GM03348 (cell line): ENCODE measurements around the gene ANKIB1.
"Not testable (repeated sequence)": the region's sequence is repeated elsewhere in the genome, so short reads cannot be mapped to it uniquely, and the experiment has no call there.

Experiments
- DNase-seq: peaks from one replicate; pipeline ENCODE4 v3.0.0; 2012; ENCODE audit warnings: low spot score

ANKIB1 gene

GRCh38 chr7:92332782-92333181 is 87.0 kb downstream of the ANKIB1 start:
- no peak for DNase-seq

DNA sequence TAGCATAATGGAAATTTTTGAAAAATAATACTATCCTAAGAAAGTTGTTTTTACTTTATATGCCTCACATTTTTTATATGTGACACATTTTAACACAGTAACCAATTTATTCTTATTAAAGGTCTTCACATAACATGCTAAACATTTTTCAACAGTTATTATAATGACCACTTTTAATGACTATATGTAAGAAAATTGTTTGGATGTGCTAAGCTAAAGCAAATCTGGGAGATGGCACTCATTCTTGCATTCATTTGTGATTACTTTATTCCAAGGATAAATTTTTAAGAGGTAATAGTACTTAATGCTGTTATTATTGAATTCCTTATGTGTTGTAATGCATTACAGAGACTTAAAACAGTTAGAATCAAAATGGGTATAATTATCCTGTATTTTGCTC is 88.1 kb downstream of the ANKIB1 start:
- DNase-seq: no peak

GRCh38 chr7:92335574-92335973 is 89.8 kb downstream of the ANKIB1 start:
- DNase-seq: no peak

DNA sequence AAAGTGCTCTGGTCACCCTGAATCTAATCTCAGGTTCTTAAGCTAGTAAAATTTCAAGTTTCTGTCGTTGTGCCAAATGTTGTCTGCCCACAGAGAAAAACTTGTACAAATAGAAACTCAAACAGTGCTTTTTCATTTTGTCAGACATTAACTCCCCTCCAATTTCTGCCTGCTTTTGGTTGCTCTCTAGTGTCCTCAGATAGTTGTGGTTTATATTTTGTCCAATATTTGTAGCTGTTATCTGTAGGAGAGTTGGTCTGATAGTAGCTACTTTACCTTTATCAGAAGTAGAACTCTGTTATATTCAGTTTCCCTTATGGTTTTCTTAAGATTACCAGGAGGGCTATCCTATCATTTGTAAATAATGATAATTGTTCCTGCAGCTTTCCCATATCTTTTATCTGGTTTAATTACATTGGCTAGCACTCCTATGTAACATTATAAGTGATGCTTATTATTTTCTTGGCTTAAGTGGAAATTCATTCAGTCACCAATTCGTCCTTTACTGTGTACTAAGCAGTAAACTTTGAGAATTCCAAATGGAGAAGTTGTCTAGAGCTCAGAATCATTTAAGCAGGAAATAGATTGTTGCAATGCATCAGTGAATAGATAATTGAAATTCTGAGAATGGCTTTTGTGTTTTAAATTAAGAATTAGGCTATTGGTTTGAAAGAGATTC is 91.0 kb downstream of the ANKIB1 start:
- DNase-seq: no peak

- DNase-seq: no peak
These were observed 94.2 kb downstream of the ANKIB1 start for GRCh38 chr7:92340016-92340415.

DNA sequence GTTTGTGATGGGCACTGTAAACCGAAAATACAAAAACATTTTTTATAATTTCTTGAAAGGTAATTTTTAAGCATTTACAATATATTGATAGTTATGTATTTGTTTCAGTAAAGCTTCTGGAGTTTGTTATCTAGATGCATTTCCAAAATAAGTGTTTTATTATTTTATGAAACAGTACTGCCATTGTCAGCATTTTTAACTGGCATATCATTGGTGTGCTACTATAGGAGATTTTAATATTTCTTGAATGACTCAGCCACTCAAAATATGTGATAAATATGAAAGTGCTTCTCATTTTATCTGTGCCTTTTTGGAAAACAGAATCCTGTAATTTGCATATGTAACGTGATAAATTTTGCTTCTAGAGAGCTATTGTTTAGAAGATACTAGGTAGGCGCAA is 97.9 kb downstream of the ANKIB1 start:
- DNase-seq: peak; percentile 39

DNA sequence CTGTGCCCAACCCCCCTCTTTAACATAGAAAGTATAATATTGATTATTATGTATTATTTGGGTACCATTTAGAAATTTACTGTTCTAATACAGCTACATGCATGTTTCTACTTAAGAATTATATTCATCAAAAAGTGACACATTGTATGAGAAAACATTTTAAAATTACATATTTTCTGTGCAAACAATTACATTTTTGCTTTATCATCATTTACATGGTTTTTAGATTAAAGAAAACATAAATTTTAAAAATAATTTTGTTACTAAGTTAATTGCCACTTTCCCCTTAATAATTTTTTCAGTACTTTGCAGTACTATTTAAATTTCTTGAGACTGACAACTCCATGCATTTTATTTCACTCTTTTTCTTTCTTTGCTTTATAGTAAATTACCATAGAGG is 106.2 kb downstream of the ANKIB1 start:
- DNase-seq: no peak

- DNase-seq: no peak
These were observed 108.4 kb downstream of the ANKIB1 start for GRCh38 chr7:92354214-92354613.

DNA sequence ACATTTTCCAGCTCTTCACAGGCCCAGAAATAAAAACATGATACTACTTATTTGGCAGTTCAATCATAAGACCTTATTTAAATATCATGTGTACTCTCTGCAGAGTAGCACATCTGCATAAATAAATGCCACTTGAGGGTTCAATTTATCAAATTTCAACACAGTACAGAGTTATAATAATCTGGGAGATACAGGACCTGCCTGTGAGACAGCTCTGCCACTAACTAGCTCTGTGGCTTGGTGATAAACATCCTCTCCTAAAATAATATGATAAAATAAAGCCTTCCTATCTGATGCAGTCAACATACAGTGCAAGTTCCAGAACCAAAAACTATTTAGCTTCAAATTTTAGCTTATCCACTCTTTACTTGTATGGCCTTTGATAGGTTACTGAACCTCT is 110.6 kb downstream of the ANKIB1 start:
- DNase-seq: no peak

DNA sequence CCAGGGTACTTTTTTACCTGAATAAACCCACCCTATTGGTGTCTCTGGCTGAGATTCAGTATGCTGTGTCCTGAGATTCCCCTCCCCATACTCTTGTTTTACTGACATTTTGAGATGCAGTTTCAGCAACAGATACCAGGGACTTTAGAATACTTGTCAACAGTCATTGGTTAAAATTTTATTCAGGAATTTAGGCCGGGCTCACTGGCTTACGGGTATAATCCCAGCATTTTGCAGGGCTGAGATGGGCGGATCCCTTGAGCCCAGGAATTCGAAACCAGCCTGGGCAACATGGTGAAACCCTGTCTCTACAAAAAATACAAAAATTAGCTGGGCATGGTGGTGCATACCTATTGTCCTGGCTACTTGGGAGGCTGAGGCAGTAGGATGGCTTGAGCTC is 111.5 kb downstream of the ANKIB1 start:
- no peak for DNase-seq

DNA sequence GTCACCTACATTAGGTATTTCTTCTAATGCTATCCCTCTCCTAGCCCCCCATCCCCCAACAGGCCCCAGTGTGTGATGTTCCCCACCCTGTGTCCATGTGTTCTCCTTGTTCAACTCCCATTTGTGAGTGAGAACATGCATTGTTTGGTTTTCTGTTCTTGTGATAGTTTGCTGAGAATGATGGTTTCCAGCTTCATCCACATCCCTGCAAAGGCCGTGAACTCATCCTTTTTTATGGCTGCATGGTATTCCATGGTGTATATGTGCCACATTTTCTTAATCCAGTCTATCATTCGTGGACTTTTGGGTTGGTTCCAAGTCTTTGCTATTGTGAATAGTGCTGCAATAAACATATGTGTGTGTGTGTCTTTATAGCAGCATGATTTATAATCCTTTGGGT is 113.4 kb downstream of the ANKIB1 start:
- not testable (repeated sequence) for DNase-seq

GRCh38 chr7:92359801-92360200 is 114.0 kb downstream of the ANKIB1 start:
- DNase-seq: peak; percentile 29

DNA sequence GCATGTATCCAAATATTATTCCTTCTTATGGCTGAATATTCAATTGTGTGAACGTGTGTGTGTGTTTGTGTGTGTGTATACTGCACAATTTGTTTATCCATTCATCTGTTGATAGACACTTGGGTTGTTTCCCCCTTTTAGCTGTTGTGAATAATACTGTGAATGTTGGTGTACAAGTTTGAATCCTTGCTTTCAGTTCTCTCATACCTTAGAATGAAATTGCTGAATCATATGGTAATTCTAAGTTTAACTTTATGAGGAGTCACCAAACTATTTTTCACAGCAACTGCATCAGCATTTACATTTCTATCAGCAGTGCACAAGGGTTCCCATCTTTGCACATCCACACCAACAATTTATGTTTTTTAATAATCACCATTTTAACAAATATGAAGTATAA is 114.6 kb downstream of the ANKIB1 start:
- no peak for DNase-seq

DNA sequence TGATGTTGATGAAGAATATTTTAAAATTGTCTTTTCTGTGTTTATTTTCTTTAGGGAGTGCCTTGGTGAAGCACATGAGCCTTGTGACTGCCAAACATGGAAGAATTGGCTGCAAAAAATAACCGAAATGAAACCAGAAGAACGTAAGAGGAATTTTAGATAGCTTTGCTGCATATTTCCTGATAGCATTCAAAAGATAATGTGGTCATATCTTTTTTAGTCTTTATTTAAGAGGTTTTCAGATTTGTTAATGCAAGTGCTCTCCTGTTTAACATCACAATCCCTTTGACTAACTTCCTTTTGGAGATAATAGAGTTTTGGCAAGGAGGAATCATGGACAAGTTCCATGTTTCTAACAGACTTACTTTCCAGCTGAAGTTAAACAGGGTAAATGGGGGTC is 116.4 kb downstream of the ANKIB1 start:
- DNase-seq: no peak

GRCh38 chr7:92366730-92367129 is 121.0 kb downstream of the ANKIB1 start:
- DNase-seq: peak; percentile 42

- DNase-seq: no peak
These were observed 123.0 kb downstream of the ANKIB1 start for GRCh38 chr7:92368741-92369140.

- no peak for DNase-seq
These were observed 129.2 kb downstream of the ANKIB1 start for GRCh38 chr7:92375013-92375412.

DNA sequence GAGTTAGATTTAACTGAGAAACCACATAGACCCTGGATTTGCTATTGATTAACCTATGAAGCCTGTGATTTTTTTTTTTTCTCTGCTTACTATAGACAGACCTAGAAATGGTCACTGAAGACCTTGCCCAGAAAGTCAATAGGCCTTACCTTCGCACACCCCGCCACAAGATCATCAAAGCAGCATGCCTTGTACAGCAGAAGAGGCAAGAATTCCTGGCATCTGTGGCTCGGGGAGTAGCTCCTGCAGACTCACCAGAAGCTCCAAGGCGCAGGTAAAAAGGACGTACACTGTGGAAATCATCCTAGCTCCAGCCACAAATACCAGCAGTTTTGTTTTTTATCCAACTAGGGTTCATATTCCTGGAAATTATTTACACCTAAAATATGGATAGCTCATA is 145.3 kb downstream of the ANKIB1 start:
- no peak for DNase-seq

- DNase-seq: no peak
These were observed 151.8 kb downstream of the ANKIB1 start for GRCh38 chr7:92397542-92397941.

GRCh38 chr7:92400013-92400412 is 154.2 kb downstream of the ANKIB1 start:
- no peak for DNase-seq

- peak; percentile 39 for DNase-seq
These were observed 157.4 kb downstream of the ANKIB1 start for GRCh38 chr7:92402920-92403759.

DNA sequence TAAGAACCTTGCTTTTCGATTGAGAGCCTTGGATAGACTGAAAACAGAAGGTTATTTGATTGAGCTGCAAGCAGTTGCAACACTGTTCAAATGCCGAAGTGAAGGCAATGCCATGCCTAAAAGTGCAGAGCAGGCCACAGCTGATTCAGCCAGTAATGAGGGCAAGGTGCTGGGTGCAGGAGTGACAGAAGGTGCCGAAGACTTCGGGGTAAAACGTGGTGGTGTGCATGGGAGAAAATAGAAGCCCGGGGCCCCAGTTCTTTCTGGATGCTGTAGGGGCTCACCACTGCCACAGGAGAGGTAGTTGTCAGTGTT is 157.9 kb downstream of the ANKIB1 start:
- DNase-seq: no peak

GRCh38 chr7:92404170-92404614 is 158.4 kb downstream of the ANKIB1 start:
- DNase-seq: no peak

- DNase-seq: no peak
These were observed 163.6 kb downstream of the ANKIB1 start for GRCh38 chr7:92409357-92409756.
